CD8-positive, alpha-beta memory T cell (primary cell): ENCODE results near the gene B4GALNT2. TPM values are rescaled to one million over a fixed set of nuclear protein-coding genes. Genes with fewer than 3 reads are reported as not detected.
A peak's percentile ranks its signal among the peaks of the same experiment; 100 is the strongest.

ENCODE experiments used
- CTCF ChIA-PET: fragments of 350-600 bp; sonication (Branson Sonifier 250); formaldehyde crosslinking; loops from one replicate; lab custom pipeline; 2021; ENCODE audit warnings: antibody characterized with exemption; lab: Charles Lee
- POLR2A ChIA-PET: fragments of 350-600 bp; sonication (Branson Sonifier 250); formaldehyde crosslinking; loops from one replicate; lab custom pipeline; 2021; ENCODE audit warnings: antibody characterized with exemption; lab: Charles Lee
- DNase-seq, 5 donors: peaks; one replicate each; pipeline versions ENCODE4 v3.0.0 to v3.0.0-alpha.2; 2020 to 2022; ENCODE audit warnings: mixed read lengths in 1 of 5
- H3K27ac ChIP-seq: one replicate; pipeline ENCODE4 v1.7.0; 2013; ENCODE audit warnings: low read depth, mild to moderate bottlenecking, low read length, moderate library complexity
- H3K27me3 ChIP-seq: 2 replicates; pipeline ENCODE4 v1.7.0; 2013; ENCODE audit warnings: low read length, mild to moderate bottlenecking; ENCODE audit not compliant: insufficient read depth, poor library complexity, severe bottlenecking
- H3K36me3 ChIP-seq: 2 replicates; pipeline ENCODE4 v1.7.0; 2013; ENCODE audit warnings: mild to moderate bottlenecking, low read length, moderate library complexity; ENCODE audit not compliant: insufficient read depth
- H3K4me1 ChIP-seq: 2 replicates; pipeline ENCODE4 v1.7.0; 2013; ENCODE audit warnings: mild to moderate bottlenecking, low read length, moderate library complexity; ENCODE audit not compliant: insufficient read depth
- H3K4me3 ChIP-seq: 2 replicates; pipeline ENCODE4 v1.7.0; 2013; ENCODE audit warnings: mild to moderate bottlenecking, low read length
- H3K9me3 ChIP-seq: 2 replicates; pipeline ENCODE4 v1.7.0; 2013; ENCODE audit warnings: mild to moderate bottlenecking, low read length
- H3K27ac Mint-ChIP-seq, 8 donors: one replicate each; pipeline ENCODE4 v1.8.0; 2020 to 2021; ENCODE audit warnings: mixed read lengths in 8 of 8, mild to moderate bottlenecking in 6 of 8, inconsistent platforms in 3 of 8, moderate library complexity in 3 of 8
- H3K27me3 Mint-ChIP-seq, 2 donors: one replicate each; pipeline ENCODE4 v1.8.0; 2020 to 2021; ENCODE audit warnings: mixed read lengths in 2 of 2, mild to moderate bottlenecking in 1 of 2, moderate library complexity in 1 of 2
- H3K36me3 Mint-ChIP-seq, 3 donors: one replicate each; pipeline ENCODE4 v1.8.0; 2020 to 2021; ENCODE audit warnings: mixed read lengths in 3 of 3, inconsistent platforms in 1 of 3, mild to moderate bottlenecking in 1 of 3
- H3K4me1 Mint-ChIP-seq, 3 donors: one replicate each; pipeline ENCODE4 v1.8.0; 2020 to 2021; ENCODE audit warnings: mixed read lengths in 3 of 3, inconsistent platforms in 1 of 3, mild to moderate bottlenecking in 1 of 3
- H3K4me3 Mint-ChIP-seq, 7 donors: one replicate each; pipeline ENCODE4 v1.8.0; 2020 to 2021; ENCODE audit warnings: mixed read lengths in 7 of 7, mild to moderate bottlenecking in 6 of 7, moderate library complexity in 4 of 7, inconsistent platforms in 2 of 7
- H3K9me3 Mint-ChIP-seq, 5 donors: one replicate each; pipeline ENCODE4 v1.8.0; 2020 to 2022; ENCODE audit warnings: mixed read lengths in 5 of 5, mild to moderate bottlenecking in 3 of 5, moderate library complexity in 2 of 5, inconsistent platforms in 1 of 5
- polyA plus RNA-seq: library from polyadenylated mRNA; unstranded; fragments of 300-500 nt; fragmentation: Illumina TruSeq; gene quantifications from one replicate; pipeline ENCODE4 v1.2.3, GENCODE V29; 2021
- total RNA-seq, 2 experiments: library from RNA; stranded (reverse); gene quantifications; one replicate each; pipeline ENCODE4 v1.2.3, GENCODE V29; 2021

B4GALNT2 gene
- total and polyA plus RNA-seq, 3 experiments from 2014 or later: not detected

- peaks cover 41 to 79% (median 44%) of the 10 kb centered on the region in 3 donors for H3K4me1 Mint-ChIP-seq
- H3K4me1 ChIP-seq: peaks cover 61% of the 10 kb centered on the region
- H3K27ac ChIP-seq: no peak overlapping the region
- peak overlapping the region; percentile 81 to 91 (median 83) for H3K4me3 Mint-ChIP-seq
- H3K27me3 Mint-ChIP-seq: no peaks in the 10 kb centered on the region
- no peak overlapping the region for H3K4me3 ChIP-seq
- DNase-seq: no peak
- H3K9me3 Mint-ChIP-seq: no peaks in the 10 kb centered on the region
- peaks cover 0 to 31% (median 2%) of the 10 kb centered on the region in 3 donors for H3K36me3 Mint-ChIP-seq
- H3K27me3 ChIP-seq: no peaks in the 10 kb centered on the region
- POLR2A ChIA-PET: interaction anchor here (1.3 kb wide), 1 partner anchor 31 kb away, joined by 4 read pairs; no protein-coding TSS in a partner anchor
- H3K36me3 ChIP-seq: peaks cover 6% of the 10 kb centered on the region
- H3K27ac Mint-ChIP-seq: peak overlapping the region; percentile 43 to 89 (median 82)
- no peaks in the 10 kb centered on the region for H3K9me3 ChIP-seq
- CTCF ChIA-PET: interaction anchor here (1.1 to 3.9 kb wide), 4 partner anchors 11 to 43 kb away, joined by 3 to 44 read pairs (median 16); no protein-coding TSS in a partner anchor
Measured at GRCh38 chr17:49223168-49223516, 90.6 kb downstream of the B4GALNT2 start.

- peak overlapping the region; percentile 43 to 89 (median 82) for H3K27ac Mint-ChIP-seq
- Histone ChIP-seq H3K27me3 (no peaks in the 10 kb centered on the region), H3K27ac (no peak overlapping the region), H3K4me3 (peak overlapping the region; percentile 56), H3K36me3 (peaks cover 6% of the 10 kb centered on the region), H3K9me3 (no peaks in the 10 kb centered on the region), H3K4me1 (peaks cover 56% of the 10 kb centered on the region)
- H3K4me3 Mint-ChIP-seq: peak overlapping the region; percentile 81 to 91 (median 83)
- ChIA-PET CTCF (interaction anchor here (1.0 to 8.3 kb wide), 7 partner anchors 10 to 176 kb away, joined by 3 to 173 read pairs (median 44); partner anchors contain the start of genes ABI3 and GNGT2), POLR2A (interaction anchor here (0.9 to 2.0 kb wide), 7 partner anchors 9 to 44 kb away, joined by 3 to 17 read pairs (median 7); no protein-coding TSS in a partner anchor)
- peaks cover 0 to 28% (median 2%) of the 10 kb centered on the region in 3 donors for H3K36me3 Mint-ChIP-seq
- H3K27me3 Mint-ChIP-seq: no peaks in the 10 kb centered on the region
- H3K9me3 Mint-ChIP-seq: no peaks in the 10 kb centered on the region
- peak; percentile 50 to 75 (median 60) for DNase-seq
- H3K4me1 Mint-ChIP-seq: peaks cover 36 to 74% (median 41%) of the 10 kb centered on the region in 3 donors
Measured at GRCh38 chr17:49223517-49224197, 91.1 kb downstream of the B4GALNT2 start.

- peak; percentile 45 to 73 (median 62) for DNase-seq
- Histone ChIP-seq H3K36me3 (peaks cover 6% of the 10 kb centered on the region), H3K4me3 (peak overlapping the region; percentile 56), H3K4me1 (peaks cover 48% of the 10 kb centered on the region), H3K27me3 (no peaks in the 10 kb centered on the region), H3K9me3 (no peaks in the 10 kb centered on the region), H3K27ac (peak overlapping the region; percentile 4)
- ChIA-PET POLR2A (interaction anchor here (0.6 to 2.0 kb wide), 8 partner anchors 9 to 387 kb away, joined by 3 to 17 read pairs (median 6); partner anchors contain the start of genes ABI3 and GNGT2), CTCF (interaction anchor here (1.0 to 8.3 kb wide), 7 partner anchors 11 to 175 kb away, joined by 3 to 173 read pairs (median 5); partner anchors contain the start of genes ABI3 and GNGT2)
- Mint-ChIP-seq H3K27me3 (no peaks in the 10 kb centered on the region), H3K36me3 (peaks cover 0 to 24% (median 2%) of the 10 kb centered on the region in 3 donors), H3K4me3 (peak overlapping the region; percentile 74 to 91 (median 83)), H3K4me1 (peaks cover 29 to 70% (median 34%) of the 10 kb centered on the region in 3 donors), H3K27ac (peak overlapping the region in 6 of 8 donors; percentile 57 to 92 (median 78)), H3K9me3 (no peaks in the 10 kb centered on the region)
Measured at GRCh38 chr17:49224198-49224996, 91.8 kb downstream of the B4GALNT2 start.

GRCh38 chr17:49224997-49225337 lies 92.4 kb downstream of the B4GALNT2 start:
- H3K27me3 ChIP-seq: no peaks in the 10 kb centered on the region
- Mint-ChIP-seq H3K27ac (peak overlapping the region in 4 of 8 donors; percentile 57 to 92 (median 82)), H3K27me3 (no peaks in the 10 kb centered on the region), H3K4me3 (peak overlapping the region; percentile 74 to 91 (median 83)), H3K36me3 (peaks cover 0 to 21% (median 2%) of the 10 kb centered on the region in 3 donors), H3K4me1 (peaks cover 29 to 70% (median 33%) of the 10 kb centered on the region in 3 donors), H3K9me3 (no peaks in the 10 kb centered on the region)
- H3K4me3 ChIP-seq: peak overlapping the region; percentile 56
- CTCF ChIA-PET: interaction anchor here (1.2 to 8.3 kb wide), 6 partner anchors 11 to 66 kb away, joined by 3 to 173 read pairs (median 66); partner anchors contain the start of genes ABI3 and GNGT2
- peaks cover 6% of the 10 kb centered on the region for H3K36me3 ChIP-seq
- H3K27ac ChIP-seq: peak overlapping the region; percentile 4
- DNase-seq: no peak
- H3K9me3 ChIP-seq: no peaks in the 10 kb centered on the region
- H3K4me1 ChIP-seq: peaks cover 47% of the 10 kb centered on the region
- POLR2A ChIA-PET: interaction anchor here (0.6 to 2.0 kb wide), 7 partner anchors 10 to 387 kb away, joined by 3 to 17 read pairs (median 7); partner anchors contain the start of genes ABI3 and GNGT2

DNA sequence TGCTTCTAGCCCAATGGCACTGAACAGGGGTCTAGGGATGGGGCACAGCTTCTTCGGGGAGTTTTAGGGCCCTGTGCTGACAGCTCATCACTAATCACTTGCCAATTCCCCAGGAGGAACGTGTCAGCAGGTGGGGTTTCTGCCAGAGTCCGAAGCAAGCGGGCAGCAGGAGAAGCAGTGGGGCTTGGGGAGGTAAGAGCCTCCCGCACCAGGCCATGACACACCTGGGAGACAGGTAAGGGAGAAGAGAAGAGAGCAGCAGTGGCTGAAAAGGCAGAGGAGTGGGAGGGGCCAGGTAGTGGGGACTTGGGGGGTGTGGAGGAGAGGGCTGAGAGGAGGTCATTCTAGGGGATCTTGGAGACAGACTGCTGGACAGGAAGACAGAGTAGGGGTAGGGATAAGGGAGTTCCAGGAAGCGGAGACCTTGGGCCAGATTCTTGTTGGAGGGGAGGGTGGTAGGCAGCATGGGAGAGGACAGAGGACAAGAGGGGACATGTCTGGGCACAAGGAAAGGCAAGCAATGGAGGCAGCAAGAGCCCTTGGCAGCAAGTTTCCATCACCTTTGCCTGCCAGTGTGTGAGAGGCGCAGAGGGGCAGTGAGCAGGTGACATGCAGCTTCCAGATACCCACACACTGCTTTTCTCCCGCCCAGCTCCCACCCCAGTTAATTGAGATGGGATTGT lies 93.1 kb downstream of the B4GALNT2 start:
- H3K4me1 Mint-ChIP-seq: peaks cover 29 to 72% (median 30%) of the 10 kb centered on the region in 3 donors
- ChIA-PET POLR2A (interaction anchor here (1.5 to 3.6 kb wide), 4 partner anchors 14 to 46 kb away, joined by 4 to 22 read pairs (median 14); no protein-coding TSS in a partner anchor), CTCF (interaction anchor here (1.2 to 8.3 kb wide), 6 partner anchors 12 to 66 kb away, joined by 4 to 173 read pairs (median 66); partner anchors contain the start of genes ABI3 and GNGT2)
- no peak for DNase-seq
- H3K36me3 Mint-ChIP-seq: peaks cover 0 to 18% (median 2%) of the 10 kb centered on the region in 3 donors
- no peaks in the 10 kb centered on the region for H3K27me3 ChIP-seq
- no peak overlapping the region for H3K4me3 ChIP-seq
- no peaks in the 10 kb centered on the region for H3K9me3 Mint-ChIP-seq
- H3K27me3 Mint-ChIP-seq: no peaks in the 10 kb centered on the region
- H3K27ac Mint-ChIP-seq: peak overlapping the region in 6 of 8 donors; percentile 26 to 89 (median 67)
- peaks cover 6% of the 10 kb centered on the region for H3K36me3 ChIP-seq
- H3K27ac ChIP-seq: no peak overlapping the region
- peaks cover 46% of the 10 kb centered on the region for H3K4me1 ChIP-seq
- no peaks in the 10 kb centered on the region for H3K9me3 ChIP-seq
- H3K4me3 Mint-ChIP-seq: peak overlapping the region; percentile 6 to 91 (median 55)

Other genes with a start within 250 kb of the B4GALNT2 start
- gene ATP5MC1, start 240.0 kb upstream of the B4GALNT2 start, total RNA-seq: 100 to 1,000 TPM; 131 to 138 TPM
- 143 TPM for gene ATP5MC1, start 240.0 kb upstream of the B4GALNT2 start, polyA plus RNA-seq
- gene UBE2Z, start 224.4 kb upstream of the B4GALNT2 start, total RNA-seq: 100 to 1,000 TPM; 100 to 103 TPM
- 74.7 TPM for gene UBE2Z, start 224.4 kb upstream of the B4GALNT2 start, polyA plus RNA-seq
- gene SNF8, start 187.9 kb upstream of the B4GALNT2 start, total RNA-seq: 100 to 1,000 TPM; 151 to 161 TPM
- 113 TPM for gene SNF8, start 187.9 kb upstream of the B4GALNT2 start, polyA plus RNA-seq
- gene GIP, start 164.2 kb upstream of the B4GALNT2 start, total RNA-seq: not detected
- not detected for gene GIP, start 164.2 kb upstream of the B4GALNT2 start, polyA plus RNA-seq
- gene IGF2BP1, start 135.4 kb upstream of the B4GALNT2 start, total RNA-seq: under 1 TPM; 0.24 to 0.28 TPM
- gene IGF2BP1, start 135.4 kb upstream of the B4GALNT2 start, polyA plus RNA-seq: not detected
- gene GNGT2, start 77.8 kb downstream of the B4GALNT2 start, total RNA-seq: 10 to 100 TPM; 24.0 to 26.5 TPM
- 33.6 TPM for gene GNGT2, start 77.8 kb downstream of the B4GALNT2 start, polyA plus RNA-seq
- 10 to 100 TPM; 46.4 to 48.5 TPM for gene ABI3, start 77.9 kb downstream of the B4GALNT2 start, total RNA-seq
- 95.4 TPM for gene ABI3, start 77.9 kb downstream of the B4GALNT2 start, polyA plus RNA-seq
- not detected for gene PHOSPHO1, start 98.0 kb downstream of the B4GALNT2 start, total RNA-seq
- 0.91 TPM for gene PHOSPHO1, start 98.0 kb downstream of the B4GALNT2 start, polyA plus RNA-seq
- 10 to 100 TPM; 11.5 to 11.9 TPM for gene ZNF652, start 229.5 kb downstream of the B4GALNT2 start, total RNA-seq
- gene ZNF652, start 229.5 kb downstream of the B4GALNT2 start, polyA plus RNA-seq: 27.7 TPM